GM21786 (cell line): ENCODE data around the gene BCKDK.
"Not testable (repeated sequence)": the region's sequence is repeated elsewhere in the genome, so short reads cannot be mapped to it uniquely, and the experiment has no call there.

Experiments used
- ATAC-seq: cut with Tn5 transposase; IDR thresholded peaks from one replicate; pipeline ENCODE4 v1.9.1; 2021; ENCODE audit not compliant: unreplicated experiment

Gene BCKDK

DNA sequence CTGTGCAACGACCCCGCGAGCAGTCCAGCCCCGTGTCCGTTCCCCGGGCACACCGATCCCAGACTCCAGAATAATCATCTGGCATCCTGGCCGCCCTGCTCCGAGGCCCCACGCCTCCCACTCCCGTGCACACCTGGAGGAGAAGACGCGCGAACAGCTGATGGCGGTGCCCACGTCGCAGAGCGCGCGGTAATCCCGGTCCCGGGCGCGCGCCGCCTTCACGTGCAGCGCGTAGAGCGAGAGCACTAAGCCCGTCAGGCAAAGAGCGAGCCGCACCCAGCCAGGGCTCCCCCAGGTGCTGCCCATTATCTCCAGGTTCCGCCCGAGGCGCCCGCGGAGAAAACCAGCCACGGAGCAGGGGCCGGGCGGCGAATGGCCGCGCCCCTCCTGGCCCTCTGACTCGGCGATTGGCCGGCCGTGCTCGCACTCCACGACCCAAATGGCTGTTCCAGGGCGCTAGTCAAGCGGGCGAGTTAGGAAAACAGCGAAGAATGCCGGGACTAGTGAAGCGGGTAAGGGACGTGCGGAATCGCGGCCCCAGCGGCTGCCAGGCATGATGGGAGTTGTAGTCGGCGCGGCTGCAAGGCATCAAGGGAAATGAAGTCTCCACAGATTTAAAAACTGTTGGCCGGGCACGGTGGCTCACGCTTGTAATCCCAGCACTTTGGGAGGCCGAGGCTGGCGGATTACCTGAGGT lies 13.6 kb upstream of the BCKDK start, which contains the start of gene VKORC1:
VKORC1 (minus strand) TSS at position 374 of the 697 bp plus-strand sequence; CDS start at position 306, 68 bp downstream.
- peak; percentile 85 for ATAC-seq

DNA sequence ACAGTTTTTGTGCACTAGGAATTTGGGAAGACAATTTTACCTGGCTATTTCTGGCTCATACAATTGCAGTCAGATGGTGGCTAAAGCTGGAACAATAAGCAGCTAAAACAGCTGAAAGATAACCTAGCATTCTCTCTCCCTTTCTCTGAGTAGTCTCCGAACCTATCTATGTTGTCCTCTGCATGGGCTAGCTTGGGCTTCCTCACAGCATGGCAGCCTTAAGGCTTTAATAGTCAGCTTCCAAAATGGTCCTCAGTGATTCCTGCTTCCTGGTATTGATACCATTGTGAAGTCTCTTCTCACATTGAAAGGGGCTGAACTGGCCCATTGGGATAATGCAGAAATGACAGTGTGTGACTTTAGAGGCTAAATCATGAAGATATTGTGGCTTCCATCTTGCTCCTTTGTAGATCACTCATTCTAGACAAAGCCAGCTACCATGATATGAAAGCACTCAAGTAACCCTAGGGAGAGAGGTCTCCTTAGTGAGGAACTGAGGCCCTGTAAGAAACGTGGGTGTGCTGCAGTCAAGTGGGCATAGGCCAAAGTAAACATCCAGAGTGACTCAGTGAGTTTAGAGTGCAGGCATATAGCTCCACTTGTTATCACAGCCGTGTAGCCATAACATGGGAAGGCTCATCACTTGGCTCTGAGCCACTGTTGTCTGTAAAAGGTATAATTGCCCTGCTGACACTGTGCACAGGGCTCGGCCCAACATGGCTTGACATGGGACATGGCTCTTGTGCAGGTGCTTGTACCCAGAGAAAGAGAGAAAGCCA lies 8.1 kb upstream of the BCKDK start:
- no peak for ATAC-seq

DNA sequence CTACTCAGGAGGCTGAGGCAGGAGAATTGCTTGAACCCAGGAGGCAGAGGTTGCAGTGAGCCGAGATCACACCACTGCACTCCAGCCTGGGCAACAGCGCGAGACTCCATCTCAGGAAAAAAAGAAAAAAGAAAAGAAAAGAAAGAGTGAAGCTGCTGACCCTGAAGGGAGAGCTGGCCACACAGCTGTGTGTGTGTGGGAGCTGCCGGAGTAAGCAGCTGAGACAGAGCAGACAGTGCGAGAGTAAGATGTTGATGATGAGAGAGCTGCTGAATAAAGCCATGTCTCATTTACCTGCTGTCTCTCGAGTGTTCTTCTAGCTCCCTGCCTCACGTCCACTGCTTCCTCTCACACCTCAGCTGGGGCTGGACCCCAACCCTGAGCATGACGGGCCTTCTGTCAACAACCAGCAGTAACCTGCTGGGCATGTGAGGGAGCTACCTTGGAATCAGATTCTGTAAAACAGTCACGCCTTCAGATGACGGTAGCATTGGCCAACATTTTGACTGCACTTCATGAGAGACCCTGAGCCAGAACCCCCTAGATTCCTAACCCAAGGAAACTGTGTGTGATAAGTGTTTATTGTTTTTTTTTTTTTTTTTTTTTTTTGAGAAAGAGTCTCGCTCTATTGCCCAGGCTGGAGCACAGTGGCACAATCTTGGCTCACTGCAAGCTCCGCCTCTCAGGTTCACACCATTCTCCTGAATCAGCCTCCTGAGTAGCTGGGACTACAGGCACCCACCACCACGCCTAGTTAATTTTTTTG lies 7.1 kb upstream of the BCKDK start:
- ATAC-seq = not testable (repeated sequence)

DNA sequence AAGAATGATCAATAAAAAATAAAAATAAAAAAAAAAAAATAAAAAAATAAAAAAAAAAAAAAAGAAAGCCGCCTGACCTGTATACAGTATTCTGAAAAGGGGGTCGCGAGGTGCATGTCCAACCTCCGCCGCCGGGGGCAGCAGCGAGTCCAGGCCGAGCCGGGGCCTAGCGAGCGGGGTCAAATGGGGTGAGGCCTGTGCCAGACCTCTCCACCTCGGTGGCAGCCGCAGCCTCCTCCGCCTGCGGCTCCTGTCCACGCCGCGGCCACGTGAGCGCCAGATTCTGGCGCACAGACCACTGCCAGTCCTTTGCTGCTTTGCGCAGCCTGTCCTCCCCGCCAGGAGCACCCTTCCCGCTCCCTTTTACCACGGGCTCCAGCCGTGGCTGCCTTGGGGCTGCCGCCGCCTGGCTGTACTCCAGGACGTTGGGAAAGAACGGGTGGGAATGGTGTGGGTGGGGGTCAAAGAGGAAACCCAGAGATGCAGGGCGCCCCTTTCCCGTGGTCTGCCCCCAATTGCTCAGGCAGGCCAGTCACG lies 2.4 kb upstream of the BCKDK start:
- no peak for ATAC-seq

DNA sequence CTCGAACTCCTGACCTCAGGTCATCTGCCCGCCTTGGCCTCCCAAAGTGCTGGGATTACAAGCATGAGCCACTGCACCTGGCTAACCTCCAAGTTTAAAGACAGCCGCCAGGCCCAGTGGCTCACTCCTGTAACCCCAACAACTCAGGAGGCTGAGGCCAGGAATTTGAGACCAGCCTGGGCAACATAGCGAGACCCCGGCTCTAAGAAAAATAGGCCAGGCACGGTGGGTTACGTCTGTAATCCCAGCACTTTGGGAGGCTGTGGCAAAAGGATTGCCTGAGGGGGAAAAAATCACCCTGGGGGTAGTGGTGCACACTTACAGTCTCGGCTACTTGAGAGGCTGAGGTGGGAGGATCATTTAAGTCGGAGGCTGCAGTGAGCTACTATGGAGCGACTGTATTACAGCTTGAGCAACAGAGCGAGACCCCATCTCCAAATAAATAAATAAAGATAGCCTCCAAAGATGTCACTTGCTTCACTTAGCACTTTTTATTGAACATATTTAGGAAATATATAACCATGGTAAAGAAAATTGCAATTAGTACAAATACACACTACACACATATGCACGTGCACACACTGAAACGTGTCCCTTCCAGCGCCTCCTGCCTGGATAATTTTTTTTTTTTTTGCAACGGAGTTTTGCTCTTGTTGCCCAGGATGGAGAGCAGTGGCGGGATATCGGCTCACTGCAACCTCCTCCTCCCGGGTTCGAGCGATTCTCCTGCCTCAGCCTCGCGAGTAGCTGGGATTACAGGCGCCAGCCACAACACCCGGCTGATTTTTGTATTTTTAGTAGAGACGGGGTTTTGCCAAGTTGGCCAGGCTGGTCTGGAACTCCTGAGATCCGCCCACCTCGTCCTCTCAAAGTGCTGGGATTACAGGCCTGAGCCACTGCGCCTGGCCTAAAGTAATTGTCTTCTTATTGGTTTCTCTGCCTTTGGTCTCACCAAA lies 1.4 kb upstream of the BCKDK start:
- no peak for ATAC-seq

DNA sequence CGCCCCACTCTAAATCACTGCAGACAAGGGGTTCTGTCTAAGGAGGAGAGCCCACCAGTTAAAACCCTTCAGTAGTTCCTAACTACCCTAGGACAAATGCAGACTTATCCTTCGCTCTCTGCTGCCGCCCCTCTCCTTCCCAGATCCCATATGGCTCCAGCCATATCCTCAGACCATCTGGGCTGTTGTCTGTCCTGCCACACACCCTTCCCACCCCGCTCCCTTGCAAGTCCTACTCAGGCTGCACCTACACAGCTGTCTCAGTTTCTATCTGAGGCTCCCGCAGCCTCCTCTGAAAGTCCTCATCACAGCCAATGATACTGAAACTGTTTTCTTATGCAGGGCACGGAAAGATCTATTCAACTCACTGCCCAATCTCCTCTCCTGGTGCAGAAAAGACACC lies 720 bp upstream of the BCKDK start:
- peak; percentile 52 for ATAC-seq

DNA sequence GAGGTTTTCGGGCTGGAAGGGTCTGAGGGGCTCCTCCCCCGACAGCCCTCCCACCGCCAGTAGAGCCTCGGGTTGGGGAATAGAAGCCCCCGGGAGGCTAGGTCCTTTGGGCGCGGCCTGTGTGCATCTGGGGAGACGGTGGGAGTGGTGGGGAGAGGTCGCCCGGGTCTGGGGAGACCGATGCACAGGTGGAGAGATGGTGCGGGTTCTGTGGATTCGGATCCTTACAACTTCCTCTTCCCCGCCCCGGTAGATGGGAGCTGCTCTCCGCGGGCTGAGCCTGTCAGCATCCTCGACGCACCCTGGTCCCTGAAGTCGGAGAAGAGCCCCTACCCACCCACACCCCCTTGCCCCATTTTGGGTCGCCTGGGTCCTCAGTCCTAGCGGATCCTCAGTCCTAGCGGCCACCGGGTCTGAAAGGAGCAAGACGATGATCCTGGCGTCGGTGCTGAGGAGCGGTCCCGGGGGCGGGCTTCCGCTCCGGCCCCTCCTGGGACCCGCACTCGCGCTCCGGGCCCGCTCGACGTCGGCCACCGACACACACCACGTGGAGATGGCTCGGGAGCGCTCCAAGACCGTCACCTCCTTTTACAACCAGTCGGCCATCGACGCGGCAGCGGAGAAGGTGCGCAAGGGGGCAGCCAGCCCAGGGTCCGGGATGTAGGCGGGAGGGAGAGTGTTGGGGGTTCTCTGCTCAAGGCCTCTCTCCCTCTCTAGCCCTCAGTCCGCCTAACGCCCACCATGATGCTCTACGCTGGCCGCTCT lies 790 bp downstream of the BCKDK start:
- no peak for ATAC-seq

DNA sequence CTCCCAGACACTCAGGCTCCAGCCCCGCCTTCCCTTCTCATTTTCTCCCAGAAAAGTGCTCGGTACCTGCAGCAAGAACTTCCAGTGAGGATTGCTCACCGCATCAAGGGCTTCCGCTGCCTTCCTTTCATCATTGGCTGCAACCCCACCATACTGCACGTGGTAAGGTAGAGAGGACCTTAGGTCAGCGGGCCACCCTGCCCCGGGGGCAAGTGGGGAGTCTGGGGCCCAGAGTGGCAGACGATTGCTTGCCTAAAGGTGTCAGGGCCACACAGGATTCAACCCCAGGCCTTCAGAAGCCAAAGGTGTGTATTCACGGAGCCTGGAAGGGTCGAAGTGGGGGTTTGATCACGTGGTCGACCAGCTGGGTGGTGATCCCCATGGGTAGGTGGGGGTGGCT lies 1.4 kb downstream of the BCKDK start:
- no peak for ATAC-seq

DNA sequence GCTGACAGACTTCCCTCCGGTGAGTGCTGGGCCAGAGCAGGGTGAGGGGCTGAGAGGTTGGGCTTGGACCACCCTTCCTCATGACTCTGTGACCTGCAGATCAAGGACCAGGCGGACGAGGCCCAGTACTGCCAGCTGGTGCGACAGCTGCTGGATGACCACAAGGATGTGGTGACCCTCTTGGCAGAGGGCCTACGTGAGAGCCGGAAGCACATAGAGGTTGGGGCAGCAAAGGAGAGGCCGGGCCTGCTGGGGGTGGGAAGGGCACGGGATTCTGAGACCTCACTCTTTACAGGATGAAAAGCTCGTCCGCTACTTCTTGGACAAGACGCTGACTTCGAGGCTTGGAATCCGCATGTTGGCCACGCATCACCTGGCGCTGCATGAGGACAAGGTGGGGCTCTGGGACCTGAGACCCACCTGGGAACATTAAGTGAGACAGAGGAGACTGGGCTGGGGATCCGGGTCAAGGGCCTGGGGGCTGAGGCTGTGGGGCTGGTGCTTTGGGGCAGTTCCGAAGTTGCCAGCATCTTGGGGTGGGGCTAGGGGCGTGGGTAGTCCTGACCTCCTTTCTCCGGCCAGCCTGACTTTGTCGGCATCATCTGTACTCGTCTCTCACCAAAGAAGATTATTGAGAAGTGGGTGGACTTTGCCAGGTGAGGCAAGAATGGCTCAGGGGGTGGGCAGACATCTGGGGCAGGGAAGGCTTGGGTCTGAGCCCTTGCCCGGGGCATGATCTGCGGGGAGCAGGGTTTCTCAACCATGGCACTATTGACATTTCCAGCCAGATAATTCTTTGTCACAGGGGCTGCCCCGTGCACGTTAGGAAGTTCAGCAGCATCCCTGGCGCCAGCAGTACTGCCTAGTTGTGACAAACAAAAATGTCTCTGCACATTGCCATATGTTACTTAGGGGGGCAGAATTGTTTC lies 2.2 kb downstream of the BCKDK start:
- no peak for ATAC-seq

DNA sequence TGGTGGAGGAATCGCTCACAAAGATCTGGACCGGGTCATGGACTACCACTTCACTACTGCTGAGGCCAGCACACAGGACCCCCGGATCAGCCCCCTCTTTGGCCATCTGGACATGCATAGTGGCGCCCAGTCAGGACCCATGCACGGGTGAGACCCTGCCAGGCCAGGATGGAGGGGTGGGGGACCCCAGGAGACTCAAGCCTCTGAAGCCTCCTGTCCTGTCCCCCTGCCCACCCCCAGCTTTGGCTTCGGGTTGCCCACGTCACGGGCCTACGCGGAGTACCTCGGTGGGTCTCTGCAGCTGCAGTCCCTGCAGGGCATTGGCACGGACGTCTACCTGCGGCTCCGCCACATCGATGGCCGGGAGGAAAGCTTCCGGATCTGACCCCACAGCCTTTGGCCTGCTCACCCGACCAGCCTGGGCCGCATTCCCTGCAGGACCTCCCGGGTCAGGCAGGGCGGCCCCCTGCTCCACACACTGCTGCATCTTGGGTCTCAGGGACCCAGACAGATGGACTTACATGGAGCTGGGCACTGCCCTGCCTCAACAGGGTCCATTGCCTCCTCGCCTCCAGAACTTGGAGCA lies 3.8 kb downstream of the BCKDK start:
- ATAC-seq = no peak

DNA sequence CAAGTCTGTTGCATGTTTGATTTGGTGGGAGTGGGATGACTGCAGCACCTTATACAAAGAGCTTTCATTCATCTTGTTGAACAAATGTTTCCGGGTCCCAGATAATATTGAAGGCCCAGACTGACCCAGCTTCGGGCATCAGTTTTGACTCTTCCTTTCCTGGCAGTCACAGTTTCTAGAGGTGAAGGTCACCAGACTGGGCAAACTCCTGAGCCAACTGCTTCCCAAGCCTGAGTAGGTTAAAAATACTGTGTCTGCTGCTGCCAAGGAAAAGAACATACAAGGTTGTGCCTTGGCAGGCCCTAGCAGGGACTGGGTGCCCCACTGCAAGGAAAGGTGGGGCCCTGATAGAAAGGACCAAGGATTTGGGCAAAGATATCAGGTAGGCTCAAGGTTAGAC lies 4.5 kb downstream of the BCKDK start:
- no peak for ATAC-seq

DNA sequence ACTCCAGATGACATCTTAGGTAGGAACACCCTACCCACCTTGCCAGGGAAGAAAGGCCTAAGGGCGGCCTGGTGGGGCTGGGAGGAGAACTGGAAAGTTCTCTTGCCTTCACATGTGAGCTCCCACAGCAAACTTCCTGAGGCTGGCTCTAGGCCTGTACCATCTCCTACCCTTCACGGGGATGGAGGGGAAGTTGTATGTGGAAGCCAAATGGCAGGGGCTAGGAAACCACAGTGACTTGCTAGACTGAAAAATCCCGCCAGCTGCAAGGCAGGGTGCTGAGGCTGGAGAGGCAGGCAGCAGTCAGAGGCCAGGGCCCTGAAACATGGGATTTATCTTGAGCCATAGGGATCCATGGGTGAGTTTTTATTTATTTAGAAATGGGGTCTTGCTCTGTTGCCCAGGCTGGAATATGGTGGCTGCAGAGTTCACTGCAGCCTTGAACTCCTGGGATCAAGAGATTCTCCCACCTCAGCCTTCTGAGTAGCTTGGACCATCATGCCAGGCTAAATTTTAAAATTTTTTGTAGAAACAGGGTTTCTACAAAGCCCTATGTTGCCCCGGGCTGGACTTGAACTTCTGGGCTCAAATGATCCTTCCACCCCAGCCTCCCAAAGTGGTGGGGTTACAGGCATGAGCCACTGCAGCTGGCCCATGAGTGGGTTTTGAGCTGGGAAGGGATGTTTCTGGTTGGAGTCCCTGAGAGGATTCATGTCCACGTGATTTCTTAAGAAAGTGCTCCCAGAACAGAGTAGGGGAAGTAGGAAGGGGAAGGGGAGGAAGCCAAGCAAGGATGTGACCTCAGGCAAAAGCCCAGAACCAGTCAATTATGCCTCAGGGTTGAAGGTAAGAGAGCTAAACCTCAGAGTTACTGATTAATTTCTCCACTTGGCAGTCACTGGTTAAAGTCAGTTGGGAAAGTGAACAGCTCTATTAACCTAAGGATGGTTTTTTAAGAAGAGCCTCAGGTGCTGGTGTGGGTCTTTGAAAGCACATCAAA lies 5.2 kb downstream of the BCKDK start:
- peak; percentile 31 for ATAC-seq

DNA sequence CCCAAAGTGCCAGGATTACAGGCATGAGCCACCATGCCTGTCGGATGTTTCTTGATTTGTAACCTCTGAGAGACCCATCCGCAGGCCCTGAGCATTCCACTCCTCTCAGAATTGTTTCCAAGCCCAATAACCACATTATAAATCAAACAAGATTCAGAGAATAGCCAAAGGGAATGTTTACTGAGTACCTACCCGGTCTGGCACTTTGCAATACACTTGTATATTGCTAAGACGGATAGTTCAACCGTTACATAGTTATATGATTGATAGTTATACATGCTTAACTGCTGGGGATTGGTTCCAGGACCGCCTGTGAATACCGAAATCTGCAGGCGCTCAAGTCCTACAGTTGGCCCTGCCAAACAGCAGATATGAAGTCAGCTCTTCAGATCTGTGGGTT lies 6.3 kb downstream of the BCKDK start:
- ATAC-seq = no peak

DNA sequence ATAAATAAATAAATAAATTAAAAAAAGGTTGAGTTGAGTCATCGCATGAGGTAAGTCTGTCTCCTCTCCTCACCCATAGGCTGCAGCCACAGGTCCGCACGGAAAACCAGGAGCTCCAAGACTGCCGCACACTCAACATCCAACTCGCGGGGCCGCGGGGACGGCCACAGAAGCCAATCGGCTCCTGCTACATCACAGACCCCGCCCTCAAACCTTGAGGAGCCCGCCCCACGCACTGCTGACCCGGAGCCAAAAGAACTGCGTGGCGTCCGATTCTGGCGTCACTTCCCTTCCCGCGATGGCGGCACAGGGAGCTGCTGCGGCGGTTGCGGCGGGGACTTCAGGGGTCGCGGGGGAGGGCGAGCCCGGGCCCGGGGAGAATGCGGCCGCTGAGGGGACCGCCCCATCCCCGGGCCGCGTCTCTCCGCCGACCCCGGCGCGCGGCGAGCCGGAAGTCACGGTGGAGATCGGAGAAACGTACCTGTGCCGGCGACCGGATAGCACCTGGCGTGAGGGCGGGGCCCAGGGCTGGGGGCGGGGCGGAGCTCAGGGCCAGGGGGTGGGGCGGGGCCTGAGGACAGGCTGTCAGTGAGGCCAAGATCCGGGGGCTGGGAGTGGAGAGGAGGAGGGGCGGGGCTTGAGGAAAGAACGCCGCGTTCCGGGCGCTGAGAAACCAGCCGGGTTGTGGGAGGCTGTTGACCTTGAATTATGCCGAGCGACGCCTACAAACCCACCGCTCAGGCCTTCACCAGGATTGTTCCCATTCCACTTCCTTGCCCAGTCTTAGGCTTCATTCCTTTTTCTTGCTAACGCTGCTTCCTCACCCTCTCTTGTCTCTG lies 9.4 kb downstream of the BCKDK start, which contains the start of gene KAT8:
KAT8 (plus strand) TSS at position 281 of the 839 bp plus-strand sequence; CDS start at position 299, 18 bp downstream.
- ATAC-seq = peak; percentile 83

DNA sequence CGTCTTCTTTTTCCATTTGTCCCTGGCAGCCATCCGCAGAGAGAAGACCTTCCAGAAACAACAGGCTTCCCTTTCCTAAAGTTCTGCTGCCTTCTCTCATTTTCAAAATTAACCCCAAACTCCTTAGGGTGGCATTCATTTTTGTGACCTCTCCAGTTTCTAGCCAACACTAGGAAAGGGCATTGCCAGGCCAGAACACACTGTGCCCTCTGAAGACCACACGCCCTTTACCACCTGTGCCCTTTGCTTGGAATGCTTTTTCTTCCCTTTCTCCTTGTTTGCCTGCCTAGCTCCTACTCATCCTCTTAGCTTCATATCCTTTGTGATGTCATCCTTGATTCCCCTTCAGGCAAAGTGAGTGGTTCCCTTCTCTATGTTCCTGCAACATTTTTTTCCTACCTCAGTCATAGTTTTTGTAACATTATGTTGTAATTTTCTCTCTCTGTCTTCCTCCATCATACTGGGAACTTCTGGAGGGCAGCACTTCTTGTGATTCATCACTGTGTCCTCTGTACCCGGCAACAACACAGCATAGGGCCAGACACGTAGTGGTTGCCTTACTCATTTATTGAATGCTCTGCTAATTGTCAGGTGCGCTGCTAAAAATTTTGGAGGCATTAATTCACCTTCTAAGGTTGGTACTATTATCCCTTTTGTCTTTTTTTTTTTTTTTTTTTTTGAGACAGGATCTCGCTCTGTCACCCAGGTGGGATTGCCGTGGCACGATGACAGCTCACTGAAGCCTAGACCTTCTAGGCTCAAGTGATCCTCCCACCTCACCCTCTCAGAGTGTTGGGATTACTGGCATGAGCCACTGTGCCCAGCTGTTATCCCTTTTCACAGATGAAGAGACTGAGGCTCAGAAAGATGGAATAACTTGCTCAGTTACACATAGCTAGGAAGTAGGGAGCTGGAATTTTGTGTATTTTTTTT lies 10.3 kb downstream of the BCKDK start:
- ATAC-seq = no peak
